ENCODE results near the gene ZNF502. TPM values are rescaled to one million over a fixed set of nuclear protein-coding genes. Genes with fewer than 3 reads are reported as not detected.
"Not testable (repeated sequence)": the region's sequence is repeated elsewhere in the genome, so short reads cannot be mapped to it uniquely, and the experiment has no call there.

Gene ZNF502
- total RNA-seq: 1 to 10 TPM; 1.6 to 1.7 TPM
- 4.1 TPM for polyA plus RNA-seq

DNA sequence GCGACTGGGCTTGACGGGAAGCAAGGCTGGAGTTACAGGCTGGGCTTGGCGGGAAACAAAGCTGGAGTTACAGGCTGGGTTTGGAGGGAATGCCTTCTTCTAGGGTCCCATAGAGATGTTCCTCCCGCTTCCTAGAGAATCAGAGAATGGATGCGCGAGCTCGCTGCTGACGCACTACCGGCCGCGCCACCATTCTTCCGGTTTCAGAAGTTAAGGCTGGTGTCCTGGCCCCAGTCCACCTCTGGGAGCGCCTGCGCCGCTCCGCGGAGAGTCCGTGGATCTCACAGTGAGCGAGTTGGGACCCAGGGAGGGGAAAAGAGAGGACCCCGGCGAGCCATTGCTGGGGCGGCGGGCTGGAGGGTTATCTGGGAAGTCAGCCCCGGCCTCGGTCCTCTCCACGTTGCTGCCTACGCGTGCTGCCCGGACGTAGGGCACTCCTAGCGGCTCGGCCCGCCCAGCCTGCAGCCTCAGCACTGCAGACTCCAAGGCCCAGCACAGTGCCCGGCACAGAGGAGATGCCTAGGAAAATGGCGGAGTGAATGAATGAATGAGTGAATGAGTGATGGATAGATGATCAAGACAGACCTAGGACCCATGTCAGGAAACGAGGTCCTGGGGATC, at the start of gene ZNF502:
Gene ZNF502, plus strand, starts transcription at position 206 of the 621 bp plus-strand sequence. CDS start 7,602 bp downstream, outside the sequence.
- H3K27ac Mint-ChIP-seq: peak within 1 kb of the TSS in 7 of 8 donors; percentile 25 to 90 (median 61)
- ChIA-PET CTCF (interaction anchor here (1.2 kb wide), 1 partner anchor 17 kb away, joined by 3 read pairs; the partner anchor contains the start of gene ZNF501), POLR2A (interaction anchor here (0.9 kb wide), 1 partner anchor 18 kb away, joined by 3 read pairs; no protein-coding TSS in a partner anchor)
- peak; percentile 17 to 56 (median 36) for DNase-seq
- peaks cover 2 to 48% (median 29%) of the 10 kb centered on the region in 3 donors for H3K36me3 Mint-ChIP-seq
- H3K4me3 ChIP-seq (ENCODE audit: low read length): peak within 1 kb of the TSS; percentile 76
- peaks cover 9% of the 10 kb centered on the region for H3K9me3 ChIP-seq (ENCODE audit: low read length)
- no peak within 1 kb of the TSS for H3K27ac ChIP-seq (ENCODE audit: low read depth, low read length)
- peaks cover 24 to 69% (median 51%) of the 10 kb centered on the region in 5 donors for H3K9me3 Mint-ChIP-seq
- H3K4me1 Mint-ChIP-seq: peaks cover 10 to 17% (median 14%) of the 10 kb centered on the region in 3 donors
- no peaks in the 10 kb centered on the region for H3K27me3 ChIP-seq (ENCODE audit: insufficient read depth, low read length, poor library complexity, severe bottlenecking)
- peaks cover 6% of the 10 kb centered on the region for H3K4me1 ChIP-seq (ENCODE audit: insufficient read depth, low read length)
- peaks cover 12 to 36% of the 10 kb centered on the region in 2 donors for H3K27me3 Mint-ChIP-seq
- H3K36me3 ChIP-seq (ENCODE audit: insufficient read depth, low read length): no peaks in the 10 kb centered on the region
- peak within 1 kb of the TSS; percentile 48 to 94 (median 86) for H3K4me3 Mint-ChIP-seq

DNA sequence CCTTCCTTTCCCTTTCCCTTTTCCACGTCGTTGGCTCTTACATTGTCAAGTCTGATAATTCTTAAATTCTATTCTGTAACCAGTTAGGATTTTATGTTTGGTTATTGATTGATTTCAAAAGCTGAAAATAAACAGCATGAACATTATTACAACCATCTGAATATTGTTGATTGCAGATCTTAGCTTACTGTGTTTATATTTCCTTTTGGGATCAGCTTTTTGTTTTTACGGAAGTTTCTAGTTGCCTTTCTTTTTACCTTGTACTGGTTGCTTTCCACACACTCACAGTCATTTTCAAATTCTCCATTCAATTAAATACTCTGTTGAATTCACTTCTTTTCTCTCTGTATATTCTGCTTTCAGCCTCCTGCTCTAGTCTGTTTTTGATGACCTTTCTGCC, 47.3 kb upstream of the ZNF502 start:
- Histone ChIP-seq H3K4me3 (ENCODE audit: low read length) (no peak overlapping the region), H3K36me3 (ENCODE audit: insufficient read depth, low read length) (no peaks in the 10 kb centered on the region), H3K4me1 (ENCODE audit: insufficient read depth, low read length) (no peaks in the 10 kb centered on the region), H3K27me3 (ENCODE audit: insufficient read depth, low read length, poor library complexity, severe bottlenecking) (no peaks in the 10 kb centered on the region), H3K27ac (ENCODE audit: low read depth, low read length) (no peak overlapping the region), H3K9me3 (ENCODE audit: low read length) (no peaks in the 10 kb centered on the region)
- peaks cover 3 to 6% of the 10 kb centered on the region in 2 donors for H3K27me3 Mint-ChIP-seq
- peaks cover 29 to 43% (median 29%) of the 10 kb centered on the region in 5 donors for H3K9me3 Mint-ChIP-seq
- POLR2A ChIA-PET: no interaction called here
- H3K36me3 Mint-ChIP-seq: peaks cover 2 to 45% (median 14%) of the 10 kb centered on the region in 3 donors
- CTCF ChIA-PET: no interaction called here
- no peak for DNase-seq
- no peak overlapping the region for H3K4me3 Mint-ChIP-seq
- no peak overlapping the region for H3K27ac Mint-ChIP-seq
- H3K4me1 Mint-ChIP-seq: no peaks in the 10 kb centered on the region

DNA sequence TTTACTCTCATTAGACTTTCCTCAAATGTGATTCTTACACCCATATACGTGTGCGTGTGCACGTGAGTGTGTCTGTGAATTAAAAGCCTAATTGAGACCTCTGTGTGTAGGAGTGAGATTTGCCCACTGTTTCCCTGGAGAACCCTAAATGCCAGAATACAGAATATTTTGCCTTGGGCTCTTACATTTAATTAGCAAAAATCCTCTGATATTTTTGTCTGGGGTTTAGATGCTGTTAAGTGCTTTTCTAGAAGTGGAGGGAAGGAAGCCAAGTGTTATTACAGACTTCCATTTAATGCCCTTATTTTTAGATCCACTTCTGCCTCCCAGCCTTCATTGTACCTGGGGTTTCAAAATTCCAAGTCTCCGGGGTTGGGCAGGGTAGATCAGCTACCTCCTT, 46.1 kb upstream of the ZNF502 start:
- Histone ChIP-seq H3K4me3 (ENCODE audit: low read length) (no peak overlapping the region), H3K27me3 (ENCODE audit: insufficient read depth, low read length, poor library complexity, severe bottlenecking) (no peaks in the 10 kb centered on the region), H3K4me1 (ENCODE audit: insufficient read depth, low read length) (no peaks in the 10 kb centered on the region), H3K27ac (ENCODE audit: low read depth, low read length) (no peak overlapping the region), H3K9me3 (ENCODE audit: low read length) (no peaks in the 10 kb centered on the region), H3K36me3 (ENCODE audit: insufficient read depth, low read length) (no peaks in the 10 kb centered on the region)
- Mint-ChIP-seq H3K27ac (no peak overlapping the region), H3K9me3 (peaks cover 20 to 33% (median 23%) of the 10 kb centered on the region in 5 donors), H3K4me1 (no peaks in the 10 kb centered on the region), H3K4me3 (no peak overlapping the region), H3K27me3 (peaks cover 3 to 6% of the 10 kb centered on the region in 2 donors), H3K36me3 (peaks cover 2 to 35% (median 6%) of the 10 kb centered on the region in 3 donors)
- CTCF ChIA-PET: no interaction called here
- POLR2A ChIA-PET: no interaction called here
- DNase-seq: no peak

DNA sequence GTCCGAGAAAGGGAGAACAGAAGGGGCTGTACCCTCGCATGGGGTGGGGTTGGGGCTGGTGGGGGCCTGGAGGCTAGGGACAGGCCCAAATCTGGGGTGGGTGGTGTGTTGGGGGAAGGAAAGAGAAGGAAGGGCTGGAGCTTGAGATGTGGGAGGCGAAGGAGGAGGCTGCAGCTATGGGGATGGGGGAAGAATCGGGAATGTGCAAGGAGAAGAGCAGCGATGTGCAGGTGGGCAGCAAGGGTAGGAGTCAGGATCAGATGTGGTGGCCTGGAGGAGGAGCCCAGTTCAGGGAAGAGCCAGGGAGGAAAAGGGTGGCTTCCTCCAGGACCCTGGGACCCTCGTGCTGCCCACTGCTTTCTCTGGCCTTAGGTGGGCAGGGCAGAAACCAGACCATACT, 42.7 kb upstream of the ZNF502 start:
- H3K27me3 Mint-ChIP-seq: peaks cover 0 to 12% of the 10 kb centered on the region in 2 donors
- no peaks in the 10 kb centered on the region for H3K4me1 ChIP-seq (ENCODE audit: insufficient read depth, low read length)
- H3K27ac Mint-ChIP-seq: no peak overlapping the region
- no peak overlapping the region for H3K27ac ChIP-seq (ENCODE audit: low read depth, low read length)
- H3K9me3 ChIP-seq (ENCODE audit: low read length): no peaks in the 10 kb centered on the region
- peaks cover 6 to 30% (median 23%) of the 10 kb centered on the region in 5 donors for H3K9me3 Mint-ChIP-seq
- H3K36me3 Mint-ChIP-seq: peaks cover 0 to 21% (median 0%) of the 10 kb centered on the region in 3 donors
- CTCF ChIA-PET: no interaction called here
- no peaks in the 10 kb centered on the region for H3K4me1 Mint-ChIP-seq
- POLR2A ChIA-PET: no interaction called here
- H3K27me3 ChIP-seq (ENCODE audit: insufficient read depth, low read length, poor library complexity, severe bottlenecking): no peaks in the 10 kb centered on the region
- H3K36me3 ChIP-seq (ENCODE audit: insufficient read depth, low read length): no peaks in the 10 kb centered on the region
- no peak overlapping the region for H3K4me3 Mint-ChIP-seq
- DNase-seq: no peak
- H3K4me3 ChIP-seq (ENCODE audit: low read length): no peak overlapping the region

- H3K27ac Mint-ChIP-seq; H3K9me3 ChIP-seq (ENCODE audit: low read length); H3K27ac ChIP-seq (ENCODE audit: low read depth, low read length); H3K4me1 ChIP-seq (ENCODE audit: insufficient read depth, low read length); H3K4me3 Mint-ChIP-seq; H3K4me1 Mint-ChIP-seq; DNase-seq; H3K27me3 ChIP-seq (ENCODE audit: insufficient read depth, low read length, poor library complexity, severe bottlenecking); H3K36me3 ChIP-seq (ENCODE audit: insufficient read depth, low read length); POLR2A ChIA-PET; H3K4me3 ChIP-seq (ENCODE audit: low read length): not testable (repeated sequence)
- Mint-ChIP-seq H3K27me3 (peaks cover 6 to 14% of the 10 kb centered on the region in 2 donors), H3K9me3 (peaks cover 3 to 39% (median 25%) of the 10 kb centered on the region in 5 donors), H3K36me3 (peaks cover 0 to 21% (median 0%) of the 10 kb centered on the region in 3 donors)
- CTCF ChIA-PET: interaction anchor here (1.6 kb wide), 1 partner anchor 13 kb away, joined by 5 read pairs; no protein-coding TSS in a partner anchor
Measured at GRCh38 chr3:44673466-44673865, 39.0 kb upstream of the ZNF502 start.

GRCh38 chr3:44674211-44674610, 38.2 kb upstream of the ZNF502 start:
- Mint-ChIP-seq H3K4me1 (no peaks in the 10 kb centered on the region), H3K4me3 (no peak overlapping the region), H3K9me3 (peaks cover 3 to 43% (median 25%) of the 10 kb centered on the region in 5 donors), H3K27ac (no peak overlapping the region), H3K27me3 (peaks cover 6 to 10% of the 10 kb centered on the region in 2 donors), H3K36me3 (peaks cover 0 to 21% (median 0%) of the 10 kb centered on the region in 3 donors)
- Histone ChIP-seq H3K27ac (ENCODE audit: low read depth, low read length) (no peak overlapping the region), H3K4me1 (ENCODE audit: insufficient read depth, low read length) (no peaks in the 10 kb centered on the region), H3K27me3 (ENCODE audit: insufficient read depth, low read length, poor library complexity, severe bottlenecking) (no peaks in the 10 kb centered on the region), H3K4me3 (ENCODE audit: low read length) (no peak overlapping the region), H3K36me3 (ENCODE audit: insufficient read depth, low read length) (no peaks in the 10 kb centered on the region), H3K9me3 (ENCODE audit: low read length) (no peaks in the 10 kb centered on the region)
- no peak for DNase-seq
- POLR2A ChIA-PET: no interaction called here
- CTCF ChIA-PET: interaction anchor here (1.6 kb wide), 1 partner anchor 12 kb away, joined by 5 read pairs; no protein-coding TSS in a partner anchor

DNA sequence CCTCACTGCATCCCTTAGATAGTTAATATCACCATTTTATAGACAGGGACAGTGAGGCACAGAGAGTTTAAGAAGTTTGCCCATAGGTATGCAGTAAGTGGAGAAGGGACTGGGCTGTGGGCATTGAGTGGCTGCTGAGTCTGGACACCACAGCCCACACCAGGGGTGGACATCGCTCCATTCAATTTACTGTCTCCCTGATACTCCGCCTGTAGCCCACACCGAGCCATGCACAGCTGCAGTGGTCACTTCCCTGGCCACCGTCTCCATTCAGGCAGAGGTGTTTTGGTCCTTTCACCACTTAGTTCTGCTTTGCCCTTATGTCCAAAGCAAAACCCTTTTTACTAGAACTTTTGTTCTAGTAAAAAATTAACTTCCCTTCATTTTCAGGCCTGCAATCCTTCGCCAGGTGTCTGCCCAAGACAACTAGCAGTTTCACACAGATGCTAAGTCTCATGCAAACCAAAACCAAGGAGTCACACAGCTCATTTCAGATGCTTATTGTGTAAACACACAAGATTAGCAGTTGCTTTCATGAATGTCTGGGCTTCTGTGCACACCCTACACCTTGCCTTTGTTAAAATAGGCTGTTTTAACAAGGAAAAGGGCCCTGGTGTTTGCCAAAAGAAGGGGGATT, 33.9 kb upstream of the ZNF502 start:
- H3K36me3 ChIP-seq (ENCODE audit: insufficient read depth, low read length): no peaks in the 10 kb centered on the region
- Mint-ChIP-seq H3K27ac (no peak overlapping the region), H3K9me3 (peaks cover 9 to 62% (median 39%) of the 10 kb centered on the region in 5 donors), H3K36me3 (peaks cover 7 to 39% (median 13%) of the 10 kb centered on the region in 3 donors), H3K4me1 (peaks cover 0 to 2% (median 0%) of the 10 kb centered on the region in 3 donors), H3K27me3 (peaks cover 7 to 13% of the 10 kb centered on the region in 2 donors), H3K4me3 (no peak overlapping the region)
- no peaks in the 10 kb centered on the region for H3K4me1 ChIP-seq (ENCODE audit: insufficient read depth, low read length)
- H3K27me3 ChIP-seq (ENCODE audit: insufficient read depth, low read length, poor library complexity, severe bottlenecking): no peaks in the 10 kb centered on the region
- DNase-seq: no peak
- no peak overlapping the region for H3K27ac ChIP-seq (ENCODE audit: low read depth, low read length)
- H3K9me3 ChIP-seq (ENCODE audit: low read length): peaks cover 4% of the 10 kb centered on the region
- CTCF ChIA-PET: no interaction called here
- POLR2A ChIA-PET: no interaction called here
- H3K4me3 ChIP-seq (ENCODE audit: low read length): no peak overlapping the region

DNA sequence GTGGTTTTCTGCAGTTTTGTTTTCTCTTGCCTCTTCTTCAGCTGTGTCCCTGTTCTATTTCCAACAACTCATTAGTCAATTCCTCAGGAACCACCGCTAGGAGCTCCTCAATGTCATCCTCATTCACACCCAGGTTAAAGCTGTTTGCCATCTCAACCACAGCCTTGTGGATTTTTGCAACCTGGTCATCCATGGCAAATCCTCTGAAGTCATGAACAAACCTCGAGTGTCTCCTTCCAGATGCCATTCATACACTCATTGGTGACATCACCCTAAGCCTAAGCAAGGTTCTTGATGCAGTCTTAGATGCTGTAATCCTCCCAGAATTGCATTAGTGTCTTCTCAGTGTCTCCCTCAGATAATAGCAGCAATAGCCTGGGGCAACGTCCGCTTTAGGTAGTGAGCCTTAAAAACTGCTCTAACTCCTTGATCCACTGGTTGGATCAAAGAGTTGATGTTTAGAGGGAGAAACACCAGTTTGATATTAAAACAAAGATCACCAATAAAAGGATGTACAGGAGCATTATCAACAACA, 31.5 kb upstream of the ZNF502 start:
- Mint-ChIP-seq H3K36me3 (peaks cover 7 to 52% (median 27%) of the 10 kb centered on the region in 3 donors), H3K9me3 (peaks cover 9 to 64% (median 49%) of the 10 kb centered on the region in 5 donors), H3K4me1 (peaks cover 13 to 18% (median 17%) of the 10 kb centered on the region in 3 donors), H3K27ac (no peak overlapping the region), H3K27me3 (peaks cover 13 to 32% of the 10 kb centered on the region in 2 donors), H3K4me3 (no peak overlapping the region)
- POLR2A ChIA-PET: no interaction called here
- Histone ChIP-seq H3K36me3 (ENCODE audit: insufficient read depth, low read length) (no peaks in the 10 kb centered on the region), H3K4me3 (ENCODE audit: low read length) (no peak overlapping the region), H3K4me1 (ENCODE audit: insufficient read depth, low read length) (no peaks in the 10 kb centered on the region), H3K27ac (ENCODE audit: low read depth, low read length) (no peak overlapping the region), H3K27me3 (ENCODE audit: insufficient read depth, low read length, poor library complexity, severe bottlenecking) (no peaks in the 10 kb centered on the region), H3K9me3 (ENCODE audit: low read length) (peaks cover 14% of the 10 kb centered on the region)
- DNase-seq: no peak
- CTCF ChIA-PET: no interaction called here
